ENCODE results near the gene SLC16A8.

DNA sequence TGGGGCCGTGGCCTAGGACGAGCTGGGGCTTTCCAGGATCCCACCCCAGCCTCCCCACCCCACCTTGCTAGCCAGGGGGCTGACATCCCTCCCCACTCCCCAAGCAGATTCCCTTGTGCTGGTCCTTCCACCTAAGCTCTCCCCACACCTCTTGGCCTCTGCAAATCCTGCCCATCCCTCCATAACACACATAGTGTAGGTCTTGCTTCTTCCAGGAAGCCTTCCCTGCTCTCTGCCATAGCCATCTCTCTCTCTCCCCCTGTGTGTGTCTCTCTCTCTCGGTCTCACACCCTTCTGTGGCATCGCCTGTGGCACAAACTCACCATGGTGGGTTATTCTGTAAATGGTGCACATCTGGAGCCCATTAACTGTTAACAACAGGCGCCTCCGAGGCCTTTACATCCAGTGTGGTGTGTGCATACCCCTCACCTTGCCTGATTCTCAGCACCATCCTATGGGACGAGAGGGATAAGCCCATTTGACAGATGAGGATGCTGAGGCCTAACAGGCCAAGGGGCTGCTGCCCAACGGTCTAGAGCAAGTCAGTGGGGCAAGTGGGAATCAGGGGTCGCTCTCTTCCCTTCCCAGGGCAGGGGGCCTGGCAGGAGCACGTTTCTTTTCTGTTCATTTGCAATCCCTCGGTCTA is 49.0 kb downstream of the SLC16A8 start:
- TF ChIP-seq, protein P1, sequence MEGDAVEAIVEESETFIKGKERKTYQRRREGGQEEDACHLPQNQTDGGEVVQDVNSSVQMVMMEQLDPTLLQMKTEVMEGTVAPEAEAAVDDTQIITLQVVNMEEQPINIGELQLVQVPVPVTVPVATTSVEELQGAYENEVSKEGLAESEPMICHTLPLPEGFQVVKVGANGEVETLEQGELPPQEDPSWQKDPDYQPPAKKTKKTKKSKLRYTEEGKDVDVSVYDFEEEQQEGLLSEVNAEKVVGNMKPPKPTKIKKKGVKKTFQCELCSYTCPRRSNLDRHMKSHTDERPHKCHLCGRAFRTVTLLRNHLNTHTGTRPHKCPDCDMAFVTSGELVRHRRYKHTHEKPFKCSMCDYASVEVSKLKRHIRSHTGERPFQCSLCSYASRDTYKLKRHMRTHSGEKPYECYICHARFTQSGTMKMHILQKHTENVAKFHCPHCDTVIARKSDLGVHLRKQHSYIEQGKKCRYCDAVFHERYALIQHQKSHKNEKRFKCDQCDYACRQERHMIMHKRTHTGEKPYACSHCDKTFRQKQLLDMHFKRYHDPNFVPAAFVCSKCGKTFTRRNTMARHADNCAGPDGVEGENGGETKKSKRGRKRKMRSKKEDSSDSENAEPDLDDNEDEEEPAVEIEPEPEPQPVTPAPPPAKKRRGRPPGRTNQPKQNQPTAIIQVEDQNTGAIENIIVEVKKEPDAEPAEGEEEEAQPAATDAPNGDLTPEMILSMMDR (IDR thresholded peaks at IDR 0.05; ENCODE audit: borderline replicate concordance, extremely low read depth, low read length, poor library complexity, severe bottlenecking) = no peak
- TF ChIP-seq EZH2 (IDR thresholded peaks at IDR 0.05; ENCODE audit: borderline replicate concordance, low read depth, low read length, severe bottlenecking) = no peak

Data from DND-41 (cell line).